ENCODE results near the gene CAPN11. TPM values are rescaled to one million over a fixed set of nuclear protein-coding genes. Genes with fewer than 3 reads are reported as not detected.

Gene CAPN11
- total RNA-seq, 1 donor from 2014 or later = not detected

GRCh38 chr6:44176130-44176761, 17.6 kb downstream of the CAPN11 start:
- DNase-seq (ENCODE audit: low read depth) = no peak
- no peak for TF ChIP-seq CTCF (conservative IDR thresholded peaks at IDR 0.05; ENCODE audit: low read depth, low read length)
- H3K4me3 ChIP-seq (ENCODE audit: low read depth, low read length) = no peak overlapping the region

DNA sequence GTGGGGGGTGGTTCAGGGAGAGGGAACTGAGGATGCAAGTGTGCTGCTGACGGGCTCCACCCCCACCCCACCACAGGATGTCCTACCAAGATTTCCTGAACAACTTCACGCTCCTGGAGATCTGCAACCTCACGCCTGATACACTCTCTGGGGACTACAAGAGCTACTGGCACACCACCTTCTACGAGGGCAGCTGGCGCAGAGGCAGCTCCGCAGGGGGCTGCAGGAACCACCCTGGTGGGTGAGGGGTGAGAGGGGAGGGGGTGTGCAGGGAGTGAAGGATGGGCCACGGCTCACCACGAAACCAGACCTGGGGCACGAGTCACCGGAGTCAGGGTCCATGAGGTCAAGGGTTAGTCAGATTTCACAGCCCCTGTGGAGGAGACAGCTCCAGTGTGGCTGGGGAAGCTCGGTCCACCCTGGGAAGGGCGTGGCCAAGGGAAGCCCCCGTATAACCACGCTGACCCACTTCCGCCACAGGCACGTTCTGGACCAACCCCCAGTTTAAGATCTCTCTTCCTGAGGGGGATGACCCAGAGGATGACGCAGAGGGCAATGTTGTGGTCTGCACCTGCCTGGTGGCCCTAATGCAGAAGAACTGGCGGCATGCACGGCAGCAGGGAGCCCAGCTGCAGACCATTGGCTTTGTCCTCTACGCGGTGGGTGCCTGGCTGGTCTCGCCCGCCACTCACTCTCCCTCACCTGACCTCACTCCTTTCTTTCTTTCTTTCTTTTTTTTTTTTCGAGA, 18.3 kb downstream of the CAPN11 start:
- TF ChIP-seq CTCF (conservative IDR thresholded peaks at IDR 0.05; ENCODE audit: low read depth, low read length) = no peak
- H3K4me3 ChIP-seq (ENCODE audit: low read depth, low read length) = no peak overlapping the region
- DNase-seq (ENCODE audit: low read depth) = no peak

GRCh38 chr6:44177691-44178423, 19.2 kb downstream of the CAPN11 start:
- peak; percentile 67 for DNase-seq (ENCODE audit: low read depth)
- no peak for TF ChIP-seq CTCF (conservative IDR thresholded peaks at IDR 0.05; ENCODE audit: low read depth, low read length)
- H3K4me3 ChIP-seq (ENCODE audit: low read depth, low read length) = no peak overlapping the region

DNA sequence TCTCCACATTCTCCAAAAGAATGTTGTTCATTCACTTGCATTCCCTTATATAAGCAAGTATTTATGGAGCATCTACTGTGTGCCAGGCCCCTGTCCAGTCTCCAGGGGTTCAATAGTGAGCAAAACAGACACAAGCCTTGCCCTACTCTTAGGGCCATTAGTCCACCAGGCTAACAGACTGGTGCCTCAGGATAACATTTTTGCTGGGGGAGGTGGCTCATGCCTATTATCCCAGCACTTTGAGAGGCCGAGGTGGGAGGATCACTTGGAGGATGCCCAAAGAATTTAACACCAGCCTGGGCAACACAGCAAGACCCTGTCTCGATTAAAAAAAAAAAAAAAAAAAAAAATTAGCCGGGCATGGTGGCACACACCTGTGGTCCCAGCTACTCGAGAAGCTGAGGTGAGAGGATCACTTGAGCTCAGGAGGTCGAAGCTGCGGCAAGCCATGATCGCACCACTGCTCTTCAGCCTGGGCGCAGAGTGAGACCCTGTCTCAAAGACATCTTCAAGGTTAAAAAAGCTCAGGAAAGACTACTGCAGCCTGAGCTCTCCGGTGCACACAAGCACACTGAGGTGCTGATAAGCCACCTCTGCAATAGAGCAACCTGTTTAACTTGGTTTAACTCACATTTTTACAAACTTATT, 19.9 kb downstream of the CAPN11 start:
- TF ChIP-seq CTCF (conservative IDR thresholded peaks at IDR 0.05; ENCODE audit: low read depth, low read length) = no peak
- no peak for DNase-seq (ENCODE audit: low read depth)
- H3K4me3 ChIP-seq (ENCODE audit: low read depth, low read length) = no peak overlapping the region

DNA sequence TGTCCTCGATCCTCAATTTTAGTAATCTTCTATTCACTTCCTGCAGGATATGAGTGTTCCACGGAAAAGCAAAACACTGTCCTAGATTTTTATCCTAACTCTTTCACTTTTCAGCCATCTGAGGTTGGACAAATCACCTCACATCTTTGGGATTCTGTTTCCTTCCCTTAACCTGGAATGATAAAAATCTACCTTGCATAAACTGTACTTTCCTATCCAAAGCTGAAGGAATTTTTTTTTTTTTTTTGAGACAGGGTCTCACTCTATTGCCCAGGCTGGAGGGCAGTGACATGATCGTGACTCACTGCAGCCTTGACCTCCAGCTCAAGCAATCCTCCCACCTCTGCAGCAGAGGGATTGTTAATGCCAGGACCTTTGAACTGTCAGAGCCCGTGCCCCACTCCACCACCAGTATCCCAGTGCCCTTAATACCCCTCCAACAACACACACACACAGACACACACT, 20.5 kb downstream of the CAPN11 start:
- DNase-seq (ENCODE audit: low read depth) = no peak
- no peak for TF ChIP-seq CTCF (conservative IDR thresholded peaks at IDR 0.05; ENCODE audit: low read depth, low read length)
- H3K4me3 ChIP-seq (ENCODE audit: low read depth, low read length) = no peak overlapping the region

GRCh38 chr6:44179648-44180047, 21.0 kb downstream of the CAPN11 start:
- no peak for DNase-seq (ENCODE audit: low read depth)
- H3K4me3 ChIP-seq (ENCODE audit: low read depth, low read length) = no peak overlapping the region
- no peak for TF ChIP-seq CTCF (conservative IDR thresholded peaks at IDR 0.05; ENCODE audit: low read depth, low read length)

Data from epithelial cell of proximal tubule (primary cell).